CD4-positive, alpha-beta T cell treated with Interferon gamma for 1 hour (primary cell): Measurements from ENCODE around the gene MIEF2.
"Not testable (repeated sequence)": the region's sequence is repeated elsewhere in the genome, so short reads cannot be mapped to it uniquely, and the experiment has no call there.

Experiments
- DNase-seq: peaks from one replicate; pipeline ENCODE4 v3.0.0-alpha.2; 2020

The MIEF2 gene

GRCh38 chr17:18257982-18258355, 2.5 kb upstream of the MIEF2 start:
- DNase-seq, result peak; percentile 61

GRCh38 chr17:18258356-18259038, 2.0 kb upstream of the MIEF2 start, which contains the start of gene FLII:
FLII (minus strand) TSS chr17:18258738; CDS start chr17:18258690, 48 bp downstream.
- peak; percentile 21 for DNase-seq

GRCh38 chr17:18259621-18260331, 686 bp upstream of the MIEF2 start:
- DNase-seq, result no peak

GRCh38 chr17:18261146-18261515, 669 bp downstream of the MIEF2 start:
- peak; percentile 31 for DNase-seq

GRCh38 chr17:18261659-18262058, 1.2 kb downstream of the MIEF2 start:
- DNase-seq, result no peak

GRCh38 chr17:18262111-18262510, 1.6 kb downstream of the MIEF2 start:
- DNase-seq, result no peak

GRCh38 chr17:18262641-18263040, 2.2 kb downstream of the MIEF2 start:
- DNase-seq, result no peak

- no peak for DNase-seq
Observed at GRCh38 chr17:18263885-18264682, 3.6 kb downstream of the MIEF2 start.

- DNase-seq, result no peak
Observed at GRCh38 chr17:18267366-18267765, 6.9 kb downstream of the MIEF2 start.

- DNase-seq, result no peak
Observed at GRCh38 chr17:18267927-18268711, 7.7 kb downstream of the MIEF2 start.

- no peak for DNase-seq
Observed at GRCh38 chr17:18270046-18270931, 9.8 kb downstream of the MIEF2 start.

GRCh38 chr17:18277076-18277475, 16.6 kb downstream of the MIEF2 start:
- no peak for DNase-seq

GRCh38 chr17:18278867-18279266, 18.4 kb downstream of the MIEF2 start:
- DNase-seq, result no peak

GRCh38 chr17:18280249-18280648, 19.8 kb downstream of the MIEF2 start:
- DNase-seq, result no peak

- no peak for DNase-seq
Observed at GRCh38 chr17:18280766-18281371, 20.4 kb downstream of the MIEF2 start.

GRCh38 chr17:18281788-18282187, 21.3 kb downstream of the MIEF2 start:
- no peak for DNase-seq

GRCh38 chr17:18285296-18285695, 24.8 kb downstream of the MIEF2 start:
- no peak for DNase-seq

GRCh38 chr17:18291718-18292540, 31.5 kb downstream of the MIEF2 start:
- no peak for DNase-seq

- not testable (repeated sequence) for DNase-seq
Observed at GRCh38 chr17:18298061-18298460, 37.6 kb downstream of the MIEF2 start.

- DNase-seq, result no peak
Observed at GRCh38 chr17:18300725-18301480, 40.4 kb downstream of the MIEF2 start.
